NCI-H2196 (cell line): Measurements from ENCODE around the gene ARHGAP26.
A peak's percentile ranks its signal among the peaks of the same experiment; 100 is the strongest.

ENCODE experiments used
- DNase-seq: peaks from one replicate; lab custom pipeline; 2025; ENCODE audit not compliant: unreplicated experiment; lab: John Stamatoyannopoulos, UW

Gene ARHGAP26

DNA sequence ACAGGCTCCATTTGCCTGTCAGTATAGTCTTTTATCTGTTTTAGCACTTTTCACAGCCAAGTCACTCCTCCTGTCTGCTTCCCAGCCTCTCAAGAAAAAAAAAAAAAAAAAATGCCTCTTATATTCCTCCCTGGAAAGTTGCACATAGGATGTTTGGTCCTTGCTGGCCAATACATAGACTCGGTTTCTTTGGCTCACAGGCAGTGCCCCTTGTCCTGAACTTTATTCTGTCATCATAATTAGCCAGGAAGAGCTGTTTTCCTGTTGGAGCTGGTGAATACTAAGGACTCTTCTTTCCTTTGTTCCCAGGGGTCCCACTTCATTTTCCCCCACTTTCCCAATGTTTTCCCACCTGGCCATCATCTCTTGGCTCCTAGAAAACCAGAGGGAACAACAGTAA is 442.1 kb downstream of the ARHGAP26 start:
- no peak for DNase-seq

DNA sequence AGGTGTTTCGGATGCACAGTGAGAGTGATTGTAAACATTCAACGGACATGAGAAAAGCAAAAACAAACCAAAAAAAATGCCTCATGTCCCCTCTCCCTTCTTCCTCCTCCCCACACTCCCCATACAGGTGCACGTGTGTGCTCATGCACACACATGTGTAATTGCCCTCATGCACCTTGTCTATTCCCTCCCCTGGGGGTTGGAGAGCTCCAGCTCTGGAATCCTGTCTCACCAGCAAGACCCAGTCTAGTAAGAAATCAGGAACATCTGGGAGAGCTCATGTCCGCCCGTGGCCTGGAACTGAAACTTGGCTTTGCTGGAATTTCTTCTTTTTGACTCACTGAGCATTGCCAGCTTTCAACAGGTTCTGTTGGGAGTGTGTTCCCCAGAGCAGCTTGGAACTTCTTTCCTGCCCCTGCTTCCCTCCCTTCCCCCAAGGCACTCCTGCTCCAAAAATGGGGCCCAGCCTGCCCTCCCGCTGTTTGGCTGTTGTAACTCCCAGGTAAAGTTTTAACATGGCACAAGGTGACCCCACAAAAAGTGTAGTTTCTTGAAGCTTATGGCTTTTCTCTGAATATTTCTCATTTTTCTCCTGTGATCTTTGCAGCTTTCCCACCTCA is 443.2 kb downstream of the ARHGAP26 start:
- DNase-seq, result no peak

DNA sequence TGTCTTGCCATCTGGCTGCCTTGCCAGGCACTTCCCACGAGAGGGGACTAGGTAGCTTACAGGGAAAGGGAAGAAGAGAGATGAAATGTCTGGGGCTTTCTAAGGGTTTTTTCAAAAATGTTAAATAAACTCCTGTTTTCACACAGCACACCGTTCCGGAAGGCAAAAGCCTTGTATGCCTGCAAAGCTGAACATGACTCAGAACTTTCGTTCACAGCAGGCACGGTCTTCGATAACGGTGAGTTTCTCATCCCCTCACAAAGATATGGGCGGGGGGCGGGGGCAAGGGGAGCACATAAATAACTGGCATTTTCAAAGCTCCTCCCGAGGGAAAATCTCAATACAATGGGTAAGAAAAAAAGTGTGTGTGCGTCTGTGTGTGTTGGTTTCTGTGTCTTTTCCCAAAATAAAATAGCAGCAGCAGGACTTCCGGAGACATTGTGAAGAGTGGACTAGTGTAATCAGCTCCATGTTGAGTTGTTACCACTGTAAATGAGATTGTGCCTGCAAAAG is 443.7 kb downstream of the ARHGAP26 start:
- no peak for DNase-seq

DNA sequence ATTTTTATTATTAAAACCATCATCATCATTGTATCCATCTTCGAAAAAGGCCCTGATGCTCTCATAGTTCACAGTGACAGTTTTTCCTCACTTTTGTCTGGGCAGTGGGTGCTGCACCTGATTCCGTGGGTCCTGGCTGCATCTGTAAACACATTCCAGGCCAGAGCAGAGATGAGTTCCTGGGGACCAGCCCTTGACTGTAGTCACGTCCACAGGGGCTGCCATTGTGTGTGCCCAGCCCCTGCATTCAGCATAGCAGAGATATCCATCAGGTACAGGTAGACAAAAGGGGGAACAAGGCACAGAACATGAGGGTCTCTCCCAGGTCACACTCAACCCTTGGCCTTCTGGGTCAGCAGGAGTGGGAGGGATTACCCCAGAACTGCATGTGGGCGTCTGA is 444.3 kb downstream of the ARHGAP26 start:
- no peak for DNase-seq

DNA sequence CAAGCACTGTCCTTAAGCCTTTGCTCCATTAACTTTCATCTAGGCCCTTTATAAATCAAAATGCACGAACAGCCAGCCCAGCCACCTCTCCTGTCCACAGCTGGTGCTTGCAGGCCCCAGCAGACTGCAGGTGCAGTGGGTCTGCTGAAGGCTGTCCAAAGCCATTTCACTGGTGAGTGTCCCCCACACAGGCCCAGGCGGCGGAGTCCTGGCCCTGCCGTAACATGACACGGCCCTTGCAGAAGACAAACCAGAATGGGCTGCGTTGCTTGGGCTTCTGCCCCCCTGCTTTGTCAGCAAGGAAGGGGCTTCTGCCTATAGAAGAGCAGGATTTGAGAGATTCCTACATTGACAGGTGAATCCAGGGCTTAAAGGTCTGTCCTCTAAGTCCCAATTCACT is 444.7 kb downstream of the ARHGAP26 start:
- DNase-seq, result no peak

DNA sequence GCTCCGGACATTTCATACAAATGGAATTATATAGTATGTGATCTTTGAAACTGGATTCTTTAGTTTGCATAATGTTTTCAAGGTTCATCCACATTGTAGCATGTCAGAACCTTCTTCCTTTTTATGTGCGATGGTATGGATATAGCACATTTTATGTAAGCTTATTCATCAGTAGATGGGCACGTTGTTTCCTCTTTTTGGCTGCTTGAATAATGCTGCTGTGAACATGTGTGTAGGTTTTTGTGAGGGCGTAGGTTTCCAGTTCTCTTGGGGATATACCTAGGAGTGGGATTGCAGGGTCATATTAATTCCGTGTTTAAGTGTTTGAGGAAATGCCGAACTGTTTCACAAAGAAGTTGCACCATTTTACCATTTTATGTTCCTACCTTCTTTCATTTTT is 445.5 kb downstream of the ARHGAP26 start:
- no peak for DNase-seq

DNA sequence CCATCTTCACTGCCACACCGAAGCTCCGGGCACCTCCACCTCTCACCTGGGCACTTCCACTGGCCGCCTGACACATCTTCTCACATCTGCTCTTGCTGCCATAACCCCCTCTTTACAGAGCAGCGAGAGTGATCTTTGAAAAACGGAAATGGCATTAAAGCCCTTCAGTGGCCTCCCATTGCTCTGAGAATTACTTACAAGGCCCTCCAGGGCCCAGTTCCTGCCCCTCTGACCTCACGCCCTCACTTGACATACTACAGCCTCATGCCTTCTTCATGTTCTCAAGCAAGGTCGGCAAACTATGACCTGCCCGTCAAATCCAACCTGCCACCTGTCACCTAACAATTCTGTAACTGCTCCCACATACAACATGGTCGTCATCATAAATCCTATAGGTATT is 446.0 kb downstream of the ARHGAP26 start:
- no peak for DNase-seq

DNA sequence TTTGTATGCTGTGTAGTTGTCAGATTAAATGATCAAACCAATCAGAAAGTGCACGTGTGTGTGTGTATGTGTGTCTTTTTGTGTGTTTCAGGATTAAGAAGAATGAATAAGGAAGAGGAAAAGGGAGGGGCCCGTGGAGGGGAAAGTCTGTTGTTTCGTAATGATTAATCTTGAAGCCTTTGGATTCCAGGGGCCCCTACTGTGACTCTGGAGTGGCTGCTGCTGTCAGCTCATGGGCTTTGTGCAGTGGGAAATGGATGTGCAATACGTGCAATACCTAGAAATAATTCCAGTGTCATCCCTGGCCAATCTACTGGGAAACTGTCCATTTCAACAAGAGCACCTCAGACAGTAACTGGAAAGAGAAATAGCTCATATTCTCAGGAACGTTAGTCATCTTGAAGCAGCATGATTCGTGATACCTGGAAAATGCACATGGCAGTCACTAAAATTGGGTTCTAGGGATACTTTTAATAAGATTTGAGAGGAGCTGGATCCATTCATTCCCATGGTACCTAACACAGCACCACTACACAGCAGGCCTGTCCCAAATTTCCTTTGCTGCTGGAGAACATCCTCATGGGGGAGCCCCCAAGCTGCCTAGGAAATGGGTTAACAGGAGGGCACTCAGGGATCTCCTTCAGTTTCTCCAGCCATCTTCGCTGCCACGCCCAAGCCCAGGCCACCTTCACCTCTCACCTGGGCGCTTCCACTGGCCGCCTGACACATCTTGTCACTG is 447.1 kb downstream of the ARHGAP26 start:
- no peak for DNase-seq

DNA sequence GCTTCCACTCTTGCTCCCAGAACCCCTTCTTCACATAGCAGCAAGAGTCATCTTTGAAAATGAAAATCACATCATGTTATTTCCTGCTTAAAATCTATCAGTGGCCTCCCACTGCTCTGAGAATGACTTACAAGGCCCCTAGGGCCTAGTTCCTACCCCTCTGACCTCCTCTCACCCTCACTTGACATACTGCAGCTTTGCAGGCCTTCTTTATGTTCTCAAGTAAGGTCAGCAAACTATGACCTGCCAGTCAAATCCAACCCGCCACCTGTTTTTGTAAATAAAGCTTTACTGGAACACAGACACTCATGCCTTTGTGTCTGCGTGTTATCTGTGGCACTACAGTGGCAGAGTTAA is 447.6 kb downstream of the ARHGAP26 start:
- DNase-seq, result no peak

DNA sequence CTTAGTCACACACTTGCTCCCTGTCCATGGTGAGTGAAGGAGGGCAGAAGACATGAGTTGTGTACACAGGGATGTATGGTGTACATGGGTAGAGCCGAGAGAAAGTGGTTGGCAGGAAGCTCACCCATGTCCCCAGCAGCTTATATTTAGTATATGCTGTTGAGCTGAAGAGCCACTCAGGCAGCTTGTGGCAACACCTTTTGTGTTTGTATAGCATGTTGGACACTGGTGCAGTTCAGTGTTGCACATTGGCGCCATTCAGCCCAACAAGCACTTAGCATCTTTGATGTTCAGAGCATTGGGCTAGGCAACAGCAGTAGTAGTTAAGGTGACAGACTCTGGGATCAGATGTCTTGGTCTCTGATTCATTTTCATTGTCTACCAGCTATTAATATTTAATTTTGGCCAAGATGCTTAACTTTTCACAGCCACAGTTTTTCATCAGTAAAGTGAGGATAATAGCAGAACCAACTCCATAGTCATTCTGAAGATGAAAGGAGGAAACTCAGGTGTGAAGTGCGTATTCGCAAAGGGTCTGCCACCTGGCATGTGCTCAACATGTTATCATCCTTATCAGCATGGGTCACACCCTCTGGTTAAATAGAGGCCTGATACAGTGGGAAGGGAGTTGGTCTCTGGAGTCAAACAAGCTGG is 448.5 kb downstream of the ARHGAP26 start:
- no peak for DNase-seq

DNA sequence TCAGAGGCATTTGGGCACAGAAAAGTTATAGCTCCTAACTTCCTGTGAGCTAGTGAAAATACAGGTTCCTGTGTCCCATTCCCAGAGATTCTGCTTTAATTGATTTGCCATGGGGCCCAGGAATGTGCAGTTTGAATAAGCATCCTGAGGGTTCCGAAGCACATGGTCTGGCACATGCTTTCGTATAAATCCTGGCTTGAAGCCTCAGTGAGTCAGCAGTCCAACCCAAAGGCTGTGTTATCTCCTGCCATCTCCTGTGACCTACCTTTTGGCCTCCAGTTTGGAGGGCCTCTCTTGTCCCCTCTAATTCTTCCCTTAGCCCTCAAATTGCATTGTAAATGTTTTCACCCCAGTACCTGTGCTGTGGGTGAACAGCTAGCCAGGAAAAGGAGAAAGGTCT is 449.5 kb downstream of the ARHGAP26 start:
- no peak for DNase-seq

DNA sequence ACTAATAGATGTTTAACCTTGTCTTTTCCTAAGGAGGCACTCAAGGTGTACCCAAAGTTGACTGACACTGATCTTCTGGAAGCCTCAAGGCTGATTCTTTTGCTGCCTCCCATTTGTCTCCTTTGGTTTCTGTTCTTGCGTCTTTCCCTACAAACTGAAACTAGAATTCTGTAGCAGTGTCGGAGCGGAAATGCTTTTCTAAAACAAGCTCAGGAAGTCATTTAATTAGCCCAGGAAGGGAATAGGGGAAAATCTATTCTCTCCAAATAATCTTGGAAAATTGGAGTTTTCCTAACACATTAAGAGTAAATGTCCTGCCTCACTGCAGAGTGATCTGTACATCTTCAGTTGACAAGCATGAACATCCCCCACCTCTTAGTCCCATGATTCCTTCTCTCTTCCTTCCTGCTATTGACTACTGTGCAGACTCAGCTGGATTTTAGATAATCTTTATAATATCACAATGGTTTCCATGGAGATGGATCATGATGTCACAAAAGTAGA is 450.6 kb downstream of the ARHGAP26 start:
- no peak for DNase-seq

DNA sequence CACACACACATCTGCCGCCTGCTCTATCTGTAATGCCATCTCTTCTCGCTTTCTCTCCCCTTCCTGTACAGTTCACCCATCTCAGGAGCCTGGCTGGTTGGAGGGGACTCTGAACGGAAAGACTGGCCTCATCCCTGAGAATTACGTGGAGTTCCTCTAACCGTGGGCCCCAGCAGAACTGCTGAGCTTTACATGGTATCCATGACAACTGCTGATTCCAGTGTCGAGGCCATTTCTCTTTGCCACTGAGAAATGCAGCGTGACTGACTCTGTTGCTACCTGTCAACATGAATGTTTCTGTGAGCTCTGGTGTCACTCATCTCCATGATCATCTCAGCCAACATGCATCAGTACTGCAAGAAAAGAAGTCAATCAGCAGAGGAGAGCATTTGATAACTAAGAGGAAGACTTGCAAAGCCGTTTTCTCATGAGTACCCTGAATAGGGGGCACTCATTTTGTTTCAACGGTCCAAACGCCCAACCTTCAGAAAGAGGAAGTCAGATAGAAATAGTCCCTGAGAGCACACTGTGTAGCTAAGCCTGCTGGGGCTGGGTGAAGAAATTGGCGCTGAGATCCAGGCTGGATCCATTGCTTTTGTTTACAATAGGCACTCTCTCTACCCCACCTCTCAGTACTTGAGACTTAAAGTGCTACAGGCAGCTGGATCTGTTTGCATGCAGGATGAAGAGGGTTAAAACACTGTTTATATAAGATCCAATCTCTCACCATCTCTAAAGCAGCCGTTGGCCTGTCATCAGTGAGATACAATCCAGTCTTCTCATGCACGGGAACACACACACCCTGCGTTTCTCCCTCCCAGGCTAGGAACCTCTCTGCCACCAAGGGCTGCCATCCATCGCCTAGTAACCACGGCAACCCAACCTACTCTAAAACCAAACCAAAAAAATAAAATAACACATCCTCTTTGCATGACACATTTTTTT is 452.4 kb downstream of the ARHGAP26 start:
- DNase-seq, result peak; percentile 83

DNA sequence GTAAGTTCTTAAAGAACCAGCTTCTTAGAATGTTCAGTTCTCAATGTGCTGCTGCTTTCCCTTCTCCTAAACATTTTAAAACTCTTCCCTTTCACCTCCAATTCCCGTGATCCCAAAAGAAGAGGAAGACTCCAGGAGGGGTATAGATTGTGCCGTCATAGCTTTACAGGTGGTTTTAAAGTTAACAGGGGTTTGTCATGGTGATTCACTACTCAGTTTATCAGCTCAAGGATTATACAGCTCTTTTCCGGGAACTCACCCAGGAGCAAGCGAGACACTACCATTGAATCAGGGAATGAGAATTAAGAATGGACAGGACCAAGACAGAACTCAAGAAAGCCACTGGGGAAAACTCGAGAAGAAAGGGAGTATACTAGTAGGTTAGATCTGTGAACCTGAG is 454.5 kb downstream of the ARHGAP26 start:
- DNase-seq, result no peak

DNA sequence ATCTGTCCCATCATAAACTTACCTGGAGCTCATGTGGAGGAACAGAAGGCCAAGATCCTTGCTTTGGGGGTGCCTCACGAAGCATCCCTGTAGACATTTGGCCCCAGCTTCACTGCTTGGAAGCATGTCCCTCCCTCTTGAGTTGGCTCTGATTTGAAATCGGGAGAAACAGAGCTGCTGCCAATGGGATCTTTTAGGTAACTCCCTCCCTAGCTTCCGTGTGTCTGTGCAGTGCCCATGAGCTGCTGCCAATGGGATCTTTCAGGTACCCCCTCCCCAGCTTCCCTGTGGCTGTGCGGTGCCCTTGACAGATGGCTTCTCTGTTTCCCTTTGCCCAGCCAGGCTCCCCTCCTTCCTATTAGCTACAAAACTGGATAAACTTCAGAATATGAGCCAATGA is 455.3 kb downstream of the ARHGAP26 start:
- no peak for DNase-seq

DNA sequence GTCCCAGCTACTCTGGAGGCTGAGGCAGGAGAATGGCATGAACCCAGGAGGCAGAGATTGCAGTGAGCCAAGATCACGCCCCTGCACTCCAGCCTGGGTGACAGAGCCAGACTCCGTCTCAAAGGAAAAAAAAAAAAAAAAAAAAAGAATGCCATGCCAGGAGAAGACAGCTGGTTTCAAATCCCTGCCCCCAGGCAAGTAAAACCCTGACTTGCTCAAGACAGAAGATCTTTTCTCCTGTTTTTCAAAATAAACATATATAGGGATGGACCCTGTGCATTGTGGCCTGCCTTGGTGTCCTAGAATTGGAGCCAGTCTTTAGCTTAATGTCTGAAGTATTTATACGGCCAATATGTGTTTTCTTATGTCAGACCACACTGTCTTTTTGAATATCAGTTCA is 456.2 kb downstream of the ARHGAP26 start:
- DNase-seq, result no peak

DNA sequence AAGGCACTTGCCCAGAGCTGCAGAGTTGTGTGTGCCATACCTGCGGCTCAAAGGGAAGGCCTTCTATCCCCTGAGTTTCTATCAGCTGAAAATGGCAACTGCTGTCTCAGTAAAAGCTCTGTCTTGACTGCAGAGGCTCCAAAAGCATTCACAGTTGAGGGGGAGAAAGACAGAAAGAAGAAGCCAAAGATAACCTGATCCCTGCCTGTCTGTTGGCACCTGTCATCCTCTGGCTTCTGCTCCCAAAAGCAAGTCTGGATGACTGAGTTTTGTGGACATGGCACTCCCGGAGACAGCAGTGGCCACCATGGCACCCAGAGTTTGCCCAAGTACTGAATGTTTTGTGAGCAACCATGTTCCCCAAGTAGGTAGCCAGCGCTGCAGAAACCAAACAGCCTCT is 456.7 kb downstream of the ARHGAP26 start:
- no peak for DNase-seq

DNA sequence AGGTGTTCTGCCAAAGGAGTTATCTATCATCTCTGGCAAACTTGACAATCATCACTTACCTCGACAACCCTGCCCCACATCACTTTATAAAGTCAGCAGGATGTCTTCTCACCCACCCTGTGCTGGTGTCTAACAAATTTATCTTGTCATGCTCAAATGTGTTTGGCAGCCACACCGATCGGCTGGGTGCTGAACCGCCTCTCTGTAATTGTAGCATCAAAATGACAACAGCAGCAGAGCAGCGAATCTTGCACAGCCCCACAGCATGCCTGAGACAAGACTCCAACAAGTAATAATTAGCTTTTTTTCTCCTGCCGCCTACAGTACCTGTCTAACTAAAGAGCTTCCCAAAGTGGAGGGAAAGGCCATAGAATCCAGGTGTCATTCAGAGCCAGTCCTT is 457.1 kb downstream of the ARHGAP26 start:
- no peak for DNase-seq

DNA sequence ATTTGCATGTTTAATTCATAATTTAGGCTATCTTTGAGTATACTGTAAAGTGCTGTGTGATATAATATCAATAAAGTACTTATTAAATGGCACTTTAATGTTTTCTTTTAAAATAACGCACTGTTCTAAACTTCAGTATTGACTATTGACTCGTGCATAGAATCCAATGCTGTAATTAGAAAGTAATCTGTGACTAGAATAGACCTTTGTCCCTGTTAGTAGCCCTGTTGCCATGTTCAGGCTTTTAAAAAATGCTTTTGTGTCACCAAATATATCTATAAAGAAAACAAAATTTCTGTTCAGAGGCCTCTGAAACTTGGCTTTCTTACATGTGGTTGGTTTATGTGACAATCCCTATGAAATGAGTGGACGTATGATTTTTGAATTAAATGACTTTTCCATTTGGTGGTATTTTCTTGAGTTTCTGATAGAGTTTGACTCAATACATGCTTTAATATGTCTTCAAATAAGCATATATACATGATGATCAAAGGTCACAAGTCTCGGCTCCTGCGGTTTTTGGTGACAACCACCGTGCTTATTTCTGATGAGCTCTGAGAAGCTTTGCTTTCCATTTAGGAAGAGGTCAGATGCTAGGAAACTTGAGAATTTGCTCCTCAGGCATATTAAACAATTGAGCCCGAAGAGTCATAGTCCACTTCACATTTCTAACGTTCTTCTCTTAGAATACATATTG is 458.6 kb downstream of the ARHGAP26 start:
- DNase-seq, result no peak

DNA sequence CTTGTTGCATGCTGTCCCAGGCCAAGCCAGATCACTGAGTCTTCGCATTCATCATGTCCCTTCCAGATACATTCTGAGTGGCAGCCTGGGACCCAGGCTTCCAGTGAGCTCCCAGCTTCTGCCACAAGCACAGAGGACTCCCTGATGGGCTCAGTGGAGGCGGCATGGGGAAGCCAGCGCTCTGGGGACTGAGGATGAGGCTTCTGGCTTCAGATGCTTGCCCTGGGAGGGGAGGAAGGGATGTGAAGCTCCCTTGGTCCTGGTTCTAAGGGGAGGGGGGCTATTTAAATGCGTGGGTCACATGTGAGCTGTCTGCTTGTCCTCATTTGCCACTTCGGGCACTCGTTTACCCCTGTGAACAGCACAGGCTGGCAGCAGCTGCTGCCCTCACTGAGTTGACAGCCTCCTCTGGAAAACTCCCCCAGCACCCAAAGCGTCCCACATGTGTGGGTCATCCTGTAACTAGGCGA is 459.3 kb downstream of the ARHGAP26 start:
- no peak for DNase-seq
